ENCODE measurements around the gene SETD3.
"Not testable (repeated sequence)": the region's sequence is repeated elsewhere in the genome, so short reads cannot be mapped to it uniquely, and the experiment has no call there.

Gene SETD3

GRCh38 chr14:99357151-99357915, 123.3 kb downstream of the SETD3 start:
- no peak for DNase-seq

GRCh38 chr14:99356031-99356608, 124.5 kb downstream of the SETD3 start:
- no peak for DNase-seq

GRCh38 chr14:99354166-99354875, 126.3 kb downstream of the SETD3 start:
- DNase-seq = no peak

GRCh38 chr14:99352688-99353280, 127.9 kb downstream of the SETD3 start:
- no peak for DNase-seq

- DNase-seq = no peak
These were observed 129.3 kb downstream of the SETD3 start for GRCh38 chr14:99351166-99352007.

- DNase-seq = no peak
These were observed 129.9 kb downstream of the SETD3 start for GRCh38 chr14:99350751-99351150.

GRCh38 chr14:99349721-99350495, 130.8 kb downstream of the SETD3 start:
- no peak for DNase-seq

- no peak for DNase-seq
These were observed 131.6 kb downstream of the SETD3 start for GRCh38 chr14:99348816-99349614.

GRCh38 chr14:99348231-99348630, 132.4 kb downstream of the SETD3 start:
- not testable (repeated sequence) for DNase-seq
